ENCODE data around the gene CCL25.

- TF ChIP-seq CTCF (IDR thresholded peaks at IDR 0.05) (peak in 3 of 7 experiments; percentile 12 to 26 (median 25)), POLR2AphosphoS5 (IDR thresholded peaks at IDR 0.05) (no peak), POLR2A (IDR thresholded peaks at IDR 0.05) (no peak)
Observed at GRCh38 chr19:8069096-8069973, 16.8 kb downstream of the CCL25 start.

Data from stomach (tissue), 4 donors.